GM12873 (cell line): ENCODE data around the gene SLC26A4.

Source experiments
- TF ChIP-seq, protein P1 (sequence below): IDR thresholded peaks from 2 replicates; pipeline ENCODE4 v1.5.1; 2012; ENCODE audit warnings: low read depth, mild to moderate bottlenecking, moderate library complexity, low read length, control low read depth; ENCODE audit not compliant: insufficient read depth; ENCODE audit errors: missing control alignments

Gene SLC26A4

DNA sequence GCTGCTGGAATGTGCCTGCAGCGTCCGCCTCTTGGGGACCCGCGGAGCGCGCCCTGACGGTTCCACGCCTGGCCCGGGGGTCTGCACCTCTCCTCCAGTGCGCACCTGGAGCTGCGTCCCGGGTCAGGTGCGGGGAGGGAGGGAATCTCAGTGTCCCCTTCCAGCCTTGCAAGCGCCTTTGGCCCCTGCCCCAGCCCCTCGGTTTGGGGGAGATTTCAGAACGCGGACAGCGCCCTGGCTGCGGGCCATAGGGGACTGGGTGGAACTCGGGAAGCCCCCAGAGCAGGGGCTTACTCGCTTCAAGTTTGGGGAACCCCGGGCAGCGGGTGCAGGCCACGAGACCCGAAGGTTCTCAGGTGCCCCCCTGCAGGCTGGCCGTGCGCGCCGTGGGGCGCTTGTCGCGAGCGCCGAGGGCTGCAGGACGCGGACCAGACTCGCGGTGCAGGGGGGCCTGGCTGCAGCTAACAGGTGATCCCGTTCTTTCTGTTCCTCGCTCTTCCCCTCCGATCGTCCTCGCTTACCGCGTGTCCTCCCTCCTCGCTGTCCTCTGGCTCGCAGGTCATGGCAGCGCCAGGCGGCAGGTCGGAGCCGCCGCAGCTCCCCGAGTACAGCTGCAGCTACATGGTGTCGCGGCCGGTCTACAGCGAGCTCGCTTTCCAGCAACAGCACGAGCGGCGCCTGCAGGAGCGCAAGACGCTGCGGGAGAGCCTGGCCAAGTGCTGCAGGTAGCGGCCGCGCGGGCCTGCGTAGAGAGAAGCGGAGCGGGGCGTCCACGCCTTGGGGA, 645 bp downstream of the SLC26A4 start:
- TF ChIP-seq, protein P1, sequence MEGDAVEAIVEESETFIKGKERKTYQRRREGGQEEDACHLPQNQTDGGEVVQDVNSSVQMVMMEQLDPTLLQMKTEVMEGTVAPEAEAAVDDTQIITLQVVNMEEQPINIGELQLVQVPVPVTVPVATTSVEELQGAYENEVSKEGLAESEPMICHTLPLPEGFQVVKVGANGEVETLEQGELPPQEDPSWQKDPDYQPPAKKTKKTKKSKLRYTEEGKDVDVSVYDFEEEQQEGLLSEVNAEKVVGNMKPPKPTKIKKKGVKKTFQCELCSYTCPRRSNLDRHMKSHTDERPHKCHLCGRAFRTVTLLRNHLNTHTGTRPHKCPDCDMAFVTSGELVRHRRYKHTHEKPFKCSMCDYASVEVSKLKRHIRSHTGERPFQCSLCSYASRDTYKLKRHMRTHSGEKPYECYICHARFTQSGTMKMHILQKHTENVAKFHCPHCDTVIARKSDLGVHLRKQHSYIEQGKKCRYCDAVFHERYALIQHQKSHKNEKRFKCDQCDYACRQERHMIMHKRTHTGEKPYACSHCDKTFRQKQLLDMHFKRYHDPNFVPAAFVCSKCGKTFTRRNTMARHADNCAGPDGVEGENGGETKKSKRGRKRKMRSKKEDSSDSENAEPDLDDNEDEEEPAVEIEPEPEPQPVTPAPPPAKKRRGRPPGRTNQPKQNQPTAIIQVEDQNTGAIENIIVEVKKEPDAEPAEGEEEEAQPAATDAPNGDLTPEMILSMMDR = peak; percentile 43

DNA sequence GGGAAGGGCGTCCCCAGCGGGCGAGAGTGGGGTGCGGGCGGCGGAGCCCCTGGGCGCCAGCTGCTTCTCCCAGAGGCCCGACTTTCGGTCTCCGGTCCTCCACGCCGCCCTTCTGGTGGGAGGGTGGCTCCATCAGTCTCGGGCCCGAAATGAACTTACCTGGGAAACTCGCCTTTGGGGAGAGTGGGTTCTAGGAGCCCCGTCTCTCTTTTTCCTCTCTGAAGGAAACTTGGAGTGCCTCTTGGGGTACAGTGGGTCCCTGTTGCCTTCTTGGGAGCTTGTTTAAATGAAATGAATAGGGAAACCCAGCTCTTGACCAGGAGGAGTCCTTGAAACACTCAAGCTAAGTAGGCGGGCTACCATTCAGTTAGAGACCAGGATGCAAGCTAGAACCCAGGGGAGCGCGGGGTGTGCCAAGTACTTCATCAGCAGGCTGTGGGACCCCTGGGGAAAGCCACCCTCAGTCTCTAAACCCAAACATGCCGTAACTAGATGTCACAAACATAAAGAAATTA, 1.3 kb downstream of the SLC26A4 start:
- TF ChIP-seq, protein P1 = no peak

DNA sequence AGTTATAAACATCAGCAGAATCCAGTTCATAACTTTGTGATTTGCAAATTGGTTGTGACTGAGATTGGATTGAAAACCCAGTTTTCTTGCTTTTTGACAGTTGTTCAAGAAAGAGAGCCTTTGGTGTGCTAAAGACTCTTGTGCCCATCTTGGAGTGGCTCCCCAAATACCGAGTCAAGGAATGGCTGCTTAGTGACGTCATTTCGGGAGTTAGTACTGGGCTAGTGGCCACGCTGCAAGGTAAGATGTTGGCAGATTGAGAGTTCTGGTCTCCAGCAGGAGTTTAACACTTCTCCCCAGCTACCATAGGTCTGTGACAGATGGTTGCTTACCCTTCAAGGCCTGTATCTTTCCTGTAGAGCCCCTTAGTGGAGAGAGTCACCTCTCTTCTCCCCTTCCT, 2.6 kb downstream of the SLC26A4 start:
- TF ChIP-seq, protein P1 = no peak

DNA sequence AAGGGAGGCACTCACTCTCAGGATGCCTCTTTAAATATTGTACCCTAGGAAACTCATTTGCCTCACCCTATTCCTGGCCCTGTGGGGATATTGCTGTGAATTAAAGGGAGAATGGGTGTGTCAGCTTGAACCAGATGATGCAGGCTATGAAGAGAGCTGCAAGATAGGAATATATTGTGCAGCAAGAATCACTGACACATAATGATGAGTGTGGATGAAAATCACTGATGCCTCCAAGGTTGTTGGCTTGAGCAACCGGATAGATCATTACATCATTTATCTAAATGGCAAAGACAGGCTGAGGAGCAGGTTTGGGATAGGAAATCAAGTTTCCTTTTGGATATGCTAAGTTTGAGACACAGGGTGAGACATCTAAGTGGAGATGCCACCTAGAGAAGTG, 6.2 kb downstream of the SLC26A4 start:
- TF ChIP-seq, protein P1 = no peak

DNA sequence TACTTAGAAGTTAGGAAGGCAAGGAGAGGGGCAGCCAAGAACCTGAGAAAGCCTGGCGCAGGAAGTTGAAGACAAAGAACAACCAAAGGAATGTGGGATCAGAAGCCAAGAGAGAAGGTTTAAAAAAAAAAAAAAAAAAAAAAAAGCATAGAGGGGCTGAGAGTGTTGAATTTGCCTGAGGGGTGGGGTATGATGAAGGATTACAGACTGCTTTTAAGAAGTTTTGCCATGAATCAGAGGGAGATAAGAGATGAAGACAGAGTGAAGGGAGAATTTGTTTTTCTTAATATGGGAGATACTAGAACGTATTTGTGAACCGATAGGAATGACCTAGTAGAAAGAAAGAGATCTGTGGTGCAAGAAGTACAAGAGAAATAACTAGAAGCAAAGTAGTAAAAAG, 6.7 kb downstream of the SLC26A4 start:
- TF ChIP-seq, protein P1 = no peak

DNA sequence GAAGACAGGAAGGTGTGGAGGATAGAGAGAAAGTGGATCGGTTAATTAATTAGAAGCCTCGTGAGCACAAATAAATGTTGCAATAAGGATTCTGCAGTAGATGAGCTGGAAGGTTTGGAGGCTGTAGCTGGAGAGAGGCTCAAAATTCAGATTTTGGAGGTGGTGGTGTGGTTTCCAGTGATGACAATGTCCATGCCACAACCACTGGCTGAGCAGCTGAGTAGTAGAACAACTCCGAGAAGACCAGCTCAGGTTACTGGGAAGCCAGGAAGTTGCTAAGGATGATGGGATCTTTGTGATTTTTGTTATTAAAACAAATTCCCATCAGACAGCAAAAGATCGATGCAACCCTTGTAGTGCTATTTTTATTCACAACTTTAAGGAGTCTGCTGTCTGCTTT, 7.7 kb downstream of the SLC26A4 start:
- TF ChIP-seq, protein P1 = no peak

DNA sequence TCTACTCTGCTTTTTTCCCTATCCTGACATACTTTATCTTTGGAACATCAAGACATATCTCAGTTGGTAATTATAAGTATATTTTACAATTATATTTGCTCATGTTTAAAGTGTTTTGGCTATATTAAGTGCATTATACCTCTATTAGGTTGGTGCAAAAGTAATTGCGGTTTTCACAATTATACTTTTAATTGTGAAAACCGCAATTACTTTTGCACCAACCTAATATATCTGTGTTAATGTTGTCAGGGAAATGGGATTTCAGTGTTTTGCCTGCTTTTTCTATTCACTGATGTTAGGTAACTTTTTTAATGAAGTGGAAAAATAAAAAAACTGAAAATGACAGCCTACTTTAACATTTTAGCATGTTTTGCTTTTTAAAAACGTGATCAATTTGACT, 11.6 kb downstream of the SLC26A4 start:
- TF ChIP-seq, protein P1 = no peak
